HepG2 (cell line): ENCODE data around the gene ZNRF3. TPM values are rescaled to one million over a fixed set of nuclear protein-coding genes. Genes with fewer than 3 reads are reported as not detected.

ENCODE experiments used
- AHR ChIP-seq: IDR thresholded peaks from 2 replicates; pipeline ENCODE4 v1.6.1; 2018; ENCODE audit warnings: missing genetic modification reagents, missing compliant biosample characterization
- BRD4 ChIP-seq: sonication (generic); formaldehyde crosslinking; IDR thresholded peaks from 2 replicates; pipeline ENCODE4 v1.4.0; 2020; ENCODE audit warnings: missing genetic modification reagents
- FOXA1 ChIP-seq, 2 experiments: fragments of 450-650 bp in 1 of 2; sonication (generic) in 1 of 2; formaldehyde crosslinking in 1 of 2; IDR thresholded peaks; 2 replicates each; pipeline versions ENCODE4 v1.4.0 to v1.6.1; 2016 to 2020; ENCODE audit warnings: missing genetic modification reagents in 1 of 2
- HNRNPL ChIP-seq: fragments of 200-400 bp; formaldehyde crosslinking; IDR thresholded peaks from 2 replicates; pipeline ENCODE4 v1.6.1; 2017; ENCODE audit warnings: mild to moderate bottlenecking, low read depth, low read length
- ISL2 ChIP-seq: sonication (generic); formaldehyde crosslinking; IDR thresholded peaks from 2 replicates; pipeline ENCODE4 v1.5.0; 2020; ENCODE audit warnings: missing genetic modification reagents
- JUND ChIP-seq: sonication (generic); formaldehyde crosslinking; IDR thresholded peaks from 2 replicates; pipeline ENCODE4 v1.8.0; 2022; ENCODE audit warnings: mild to moderate bottlenecking, missing genetic modification reagents
- KAT7 ChIP-seq: IDR thresholded peaks from 2 replicates; pipeline ENCODE4 v1.6.1; 2018; ENCODE audit warnings: borderline replicate concordance, missing compliant biosample characterization
- KDM6A ChIP-seq: IDR thresholded peaks from 2 replicates; pipeline ENCODE4 v1.6.1; 2016; ENCODE audit warnings: low read depth
- POLR2A ChIP-seq, 2 experiments: IDR thresholded peaks; 2 replicates each; pipeline ENCODE4 v1.6.1; 2011; ENCODE audit warnings: low read depth in 2 of 2, low read length in 2 of 2, mild to moderate bottlenecking in 1 of 2, moderate library complexity in 1 of 2; ENCODE audit not compliant: insufficient read depth in 1 of 2
- REST ChIP-seq, 2 experiments: IDR thresholded peaks; 2 replicates each; pipeline ENCODE4 v1.6.1; 2011 to 2012; ENCODE audit warnings: low read length in 2 of 2, borderline replicate concordance in 1 of 2, low read depth in 1 of 2, mild to moderate bottlenecking in 1 of 2, moderate library complexity in 1 of 2
- SRSF9 ChIP-seq: fragments of 200-400 bp; formaldehyde crosslinking; IDR thresholded peaks from 2 replicates; pipeline ENCODE4 v1.6.1; 2018; ENCODE audit warnings: borderline replicate concordance, mild to moderate bottlenecking, low read depth, low read length; ENCODE audit not compliant: insufficient read depth, poor library complexity, severe bottlenecking
- ZEB1 ChIP-seq: IDR thresholded peaks from 2 replicates; pipeline ENCODE4 v1.6.1; 2012; ENCODE audit warnings: mild to moderate bottlenecking, low read depth, inconsistent platforms; ENCODE audit not compliant: insufficient replicate concordance
- ZKSCAN8 ChIP-seq: IDR thresholded peaks from 2 replicates; pipeline ENCODE4 v1.6.1; 2016; ENCODE audit warnings: borderline replicate concordance, missing genetic modification reagents, missing compliant biosample characterization
- ZNF615 ChIP-seq: sonication (generic); formaldehyde crosslinking; IDR thresholded peaks from 2 replicates; pipeline ENCODE4 v1.5.0; 2020; ENCODE audit warnings: mild to moderate bottlenecking, missing genetic modification reagents, borderline replicate concordance
- ZNF891 ChIP-seq: sonication (generic); formaldehyde crosslinking; IDR thresholded peaks from 2 replicates; pipeline ENCODE4 v1.5.0; 2020; ENCODE audit warnings: mild to moderate bottlenecking, missing genetic modification reagents
- polyA plus RNA-seq, 8 experiments: library from polyadenylated mRNA; depleted of rRNA in 3 of 8; stranded (reverse) in 7 of 8; unstranded in 1 of 8; fragments of >200 nt; fragmentation: Illumina TruSeq in 4 of 8; extraction: Trizol in 4 of 8; gene quantifications; 2 replicates each; pipeline versions ENCODE4 v1.2.1 to v1.2.3, GENCODE V29; 2011 to 2016; ENCODE audit warnings: low read depth in 4 of 8, missing spikeins in 1 of 8, mixed read lengths in 1 of 8; ENCODE audit not compliant: insufficient read depth in 1 of 8
- total RNA-seq, 5 experiments: library from RNA; depleted of rRNA; stranded (reverse); fragments of >200 nt; fragmentation: Illumina TruSeq; extraction: Trizol; gene quantifications; 2 replicates each; pipeline ENCODE4 v1.2.3, GENCODE V29; 2016; ENCODE audit warnings: low read depth in 1 of 5
- TF ChIP-seq, protein P1 (sequence below): sonication (generic); formaldehyde crosslinking; IDR thresholded peaks from 2 replicates; pipeline ENCODE4 v1.4.0; 2020; ENCODE audit warnings: missing genetic modification reagents
- TF ChIP-seq, protein P2 (sequence below): sonication (generic); formaldehyde crosslinking; IDR thresholded peaks from 2 replicates; pipeline ENCODE4 v1.4.0; 2020; ENCODE audit warnings: missing genetic modification reagents
- TF ChIP-seq, protein P3 (sequence below): IDR thresholded peaks from 2 replicates; pipeline ENCODE4 v1.6.1; 2016
- TF ChIP-seq, protein P4 (sequence below): sonication (generic); formaldehyde crosslinking; IDR thresholded peaks from 2 replicates; pipeline ENCODE4 v1.4.0; 2020; ENCODE audit warnings: missing genetic modification reagents, borderline replicate concordance

Gene ZNRF3
- total and polyA plus RNA-seq, 2 of the 13 experiments (the other 11 are each of a cell fraction or from before 2014, with no cell fraction given): 20.3 to 36.7 TPM

- no peak for TF ChIP-seq REST (IDR thresholded peaks at IDR 0.05; ENCODE audit: borderline replicate concordance in 1 of 2, low read depth in 1 of 2, low read length in 2 of 2)
- 0 out of 2 replicates have a peak, but pooled peaks have one; percentile 59 for TF ChIP-seq BRD4 (CRISPR knock-in tag)
- 0 out of 2 replicates have a peak, but pooled peaks have one; percentile 53 for TF ChIP-seq KAT7 (CRISPR knock-in tag)
- TF ChIP-seq, protein P1, sequence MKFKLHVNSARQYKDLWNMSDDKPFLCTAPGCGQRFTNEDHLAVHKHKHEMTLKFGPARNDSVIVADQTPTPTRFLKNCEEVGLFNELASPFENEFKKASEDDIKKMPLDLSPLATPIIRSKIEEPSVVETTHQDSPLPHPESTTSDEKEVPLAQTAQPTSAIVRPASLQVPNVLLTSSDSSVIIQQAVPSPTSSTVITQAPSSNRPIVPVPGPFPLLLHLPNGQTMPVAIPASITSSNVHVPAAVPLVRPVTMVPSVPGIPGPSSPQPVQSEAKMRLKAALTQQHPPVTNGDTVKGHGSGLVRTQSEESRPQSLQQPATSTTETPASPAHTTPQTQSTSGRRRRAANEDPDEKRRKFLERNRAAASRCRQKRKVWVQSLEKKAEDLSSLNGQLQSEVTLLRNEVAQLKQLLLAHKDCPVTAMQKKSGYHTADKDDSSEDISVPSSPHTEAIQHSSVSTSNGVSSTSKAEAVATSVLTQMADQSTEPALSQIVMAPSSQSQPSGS (CRISPR knock-in tag): 0 out of 2 replicates have a peak, but pooled peaks have one; percentile 55
- TF ChIP-seq, protein P2, sequence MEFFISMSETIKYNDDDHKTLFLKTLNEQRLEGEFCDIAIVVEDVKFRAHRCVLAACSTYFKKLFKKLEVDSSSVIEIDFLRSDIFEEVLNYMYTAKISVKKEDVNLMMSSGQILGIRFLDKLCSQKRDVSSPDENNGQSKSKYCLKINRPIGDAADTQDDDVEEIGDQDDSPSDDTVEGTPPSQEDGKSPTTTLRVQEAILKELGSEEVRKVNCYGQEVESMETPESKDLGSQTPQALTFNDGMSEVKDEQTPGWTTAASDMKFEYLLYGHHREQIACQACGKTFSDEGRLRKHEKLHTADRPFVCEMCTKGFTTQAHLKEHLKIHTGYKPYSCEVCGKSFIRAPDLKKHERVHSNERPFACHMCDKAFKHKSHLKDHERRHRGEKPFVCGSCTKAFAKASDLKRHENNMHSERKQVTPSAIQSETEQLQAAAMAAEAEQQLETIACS (CRISPR knock-in tag): no peak
- peak; percentile 49 for TF ChIP-seq ZEB1
- no peak for TF ChIP-seq SRSF9
- TF ChIP-seq, protein P3, sequence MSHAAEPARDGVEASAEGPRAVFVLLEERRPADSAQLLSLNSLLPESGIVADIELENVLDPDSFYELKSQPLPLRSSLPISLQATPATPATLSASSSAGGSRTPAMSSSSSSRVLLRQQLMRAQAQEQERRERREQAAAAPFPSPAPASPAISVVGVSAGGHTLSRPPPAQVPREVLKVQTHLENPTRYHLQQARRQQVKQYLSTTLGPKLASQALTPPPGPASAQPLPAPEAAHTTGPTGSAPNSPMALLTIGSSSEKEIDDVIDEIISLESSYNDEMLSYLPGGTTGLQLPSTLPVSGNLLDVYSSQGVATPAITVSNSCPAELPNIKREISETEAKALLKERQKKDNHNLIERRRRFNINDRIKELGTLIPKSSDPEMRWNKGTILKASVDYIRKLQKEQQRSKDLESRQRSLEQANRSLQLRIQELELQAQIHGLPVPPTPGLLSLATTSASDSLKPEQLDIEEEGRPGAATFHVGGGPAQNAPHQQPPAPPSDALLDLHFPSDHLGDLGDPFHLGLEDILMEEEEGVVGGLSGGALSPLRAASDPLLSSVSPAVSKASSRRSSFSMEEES (CRISPR knock-in tag): 0 out of 2 replicates have a peak, but pooled peaks have one; percentile 33
- TF ChIP-seq JUND (CRISPR knock-in tag): 0 out of 2 replicates have a peak, but pooled peaks have one; percentile 33
- TF ChIP-seq KDM6A (CRISPR knock-in tag): peak; percentile 36; the same call in 1 of the 2 replicates
- peak; percentile 81 for TF ChIP-seq HNRNPL
- peak; percentile 43; the same call in 1 of the 2 replicates for TF ChIP-seq ZKSCAN8 (CRISPR knock-in tag)
- no peak for TF ChIP-seq FOXA1 (IDR thresholded peaks at IDR 0.05)
- TF ChIP-seq FOXA1 (CRISPR knock-in tag; IDR thresholded peaks at IDR 0.05): peak; percentile 70
- TF ChIP-seq ZNF615 (CRISPR knock-in tag): no peak
- TF ChIP-seq ISL2: peak; percentile 78
- TF ChIP-seq AHR (CRISPR knock-in tag): no peak
- TF ChIP-seq, protein P4, sequence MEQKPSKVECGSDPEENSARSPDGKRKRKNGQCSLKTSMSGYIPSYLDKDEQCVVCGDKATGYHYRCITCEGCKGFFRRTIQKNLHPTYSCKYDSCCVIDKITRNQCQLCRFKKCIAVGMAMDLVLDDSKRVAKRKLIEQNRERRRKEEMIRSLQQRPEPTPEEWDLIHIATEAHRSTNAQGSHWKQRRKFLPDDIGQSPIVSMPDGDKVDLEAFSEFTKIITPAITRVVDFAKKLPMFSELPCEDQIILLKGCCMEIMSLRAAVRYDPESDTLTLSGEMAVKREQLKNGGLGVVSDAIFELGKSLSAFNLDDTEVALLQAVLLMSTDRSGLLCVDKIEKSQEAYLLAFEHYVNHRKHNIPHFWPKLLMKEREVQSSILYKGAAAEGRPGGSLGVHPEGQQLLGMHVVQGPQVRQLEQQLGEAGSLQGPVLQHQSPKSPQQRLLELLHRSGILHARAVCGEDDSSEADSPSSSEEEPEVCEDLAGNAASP: peak; percentile 92
- TF ChIP-seq POLR2A (IDR thresholded peaks at IDR 0.05; ENCODE audit: insufficient read depth in 1 of 2, low read depth in 2 of 2, low read length in 2 of 2): 0 out of 4 replicates have a peak, but pooled peaks of 1 of the 2 experiments have one; percentile 18
- 0 out of 2 replicates have a peak, but pooled peaks have one; percentile 44 for TF ChIP-seq ZNF891 (CRISPR knock-in tag)
Observed at GRCh38 chr22:28917747-28918549, 34.6 kb downstream of the ZNRF3 start (continued).
